Measurements from ENCODE around the gene PIGK.

The PIGK gene

DNA sequence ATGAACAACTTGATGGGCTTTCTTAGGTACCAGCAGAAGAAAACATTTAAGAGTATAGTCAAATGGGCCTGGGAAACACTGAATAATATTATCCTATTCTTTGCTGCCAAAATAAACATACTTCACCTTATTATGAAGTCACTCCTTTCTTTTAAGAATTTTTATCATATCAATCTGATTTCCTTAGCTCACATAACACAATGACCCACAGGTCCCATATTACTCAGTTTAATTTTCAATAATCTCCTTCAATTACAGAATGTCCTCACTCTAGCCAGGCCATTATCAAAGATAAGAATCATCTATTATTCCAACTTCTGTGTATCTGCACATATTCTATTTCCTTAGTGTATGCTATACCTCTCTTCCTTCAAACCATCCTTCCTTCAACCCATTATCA lies 63.0 kb downstream of the PIGK start:
- peaks cover 7% of the 10 kb centered on the region for H3K36me3 ChIP-seq (ENCODE audit: control insufficient read depth, insufficient read depth, low read length)
- no peaks in the 10 kb centered on the region for H3K9me3 ChIP-seq (ENCODE audit: control insufficient read depth, low read length)
- H3K27ac ChIP-seq (ENCODE audit: low read depth, low read length, severe bottlenecking) = no peak overlapping the region
- no peaks in the 10 kb centered on the region for H3K4me1 ChIP-seq (ENCODE audit: control insufficient read depth, insufficient read depth, low read length, poor library complexity, severe bottlenecking)
- no peak overlapping the region for H3K4me3 ChIP-seq (ENCODE audit: extremely low read depth, insufficient read depth, low read length, poor library complexity, severe bottlenecking)

DNA sequence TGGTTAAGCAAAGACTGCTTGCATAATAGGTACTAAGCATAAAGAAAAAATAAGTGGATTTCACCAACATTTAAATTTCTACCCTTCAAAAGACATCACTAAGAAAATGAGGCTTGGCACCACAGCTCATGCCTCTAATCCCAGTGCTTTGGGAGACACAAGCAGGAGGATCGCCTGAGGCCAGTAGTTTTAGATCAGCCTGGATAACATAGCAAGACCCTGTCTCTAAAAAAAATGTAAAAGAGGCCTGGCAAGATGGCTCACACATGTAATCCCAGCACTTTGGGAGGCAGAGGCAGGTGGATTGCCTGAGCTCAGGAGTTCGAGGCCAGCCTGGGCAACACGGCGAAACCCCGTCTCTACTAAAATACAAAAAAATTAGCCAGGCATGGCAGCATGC lies 73.0 kb downstream of the PIGK start:
- 93 to 97% methylated on average over 5 of the region's 5 CpGs for WGBS, 2 experiments (ENCODE audit: insufficient coverage in 2 of 2)
- H3K36me3 ChIP-seq (ENCODE audit: control insufficient read depth, insufficient read depth, low read length) = no peaks in the 10 kb centered on the region
- H3K27ac ChIP-seq (ENCODE audit: low read depth, low read length, severe bottlenecking) = no peak overlapping the region
- H3K9me3 ChIP-seq (ENCODE audit: control insufficient read depth, low read length) = no peaks in the 10 kb centered on the region
- no peak overlapping the region for H3K4me3 ChIP-seq (ENCODE audit: extremely low read depth, insufficient read depth, low read length, poor library complexity, severe bottlenecking)
- H3K4me1 ChIP-seq (ENCODE audit: control insufficient read depth, insufficient read depth, low read length, poor library complexity, severe bottlenecking) = no peaks in the 10 kb centered on the region

DNA sequence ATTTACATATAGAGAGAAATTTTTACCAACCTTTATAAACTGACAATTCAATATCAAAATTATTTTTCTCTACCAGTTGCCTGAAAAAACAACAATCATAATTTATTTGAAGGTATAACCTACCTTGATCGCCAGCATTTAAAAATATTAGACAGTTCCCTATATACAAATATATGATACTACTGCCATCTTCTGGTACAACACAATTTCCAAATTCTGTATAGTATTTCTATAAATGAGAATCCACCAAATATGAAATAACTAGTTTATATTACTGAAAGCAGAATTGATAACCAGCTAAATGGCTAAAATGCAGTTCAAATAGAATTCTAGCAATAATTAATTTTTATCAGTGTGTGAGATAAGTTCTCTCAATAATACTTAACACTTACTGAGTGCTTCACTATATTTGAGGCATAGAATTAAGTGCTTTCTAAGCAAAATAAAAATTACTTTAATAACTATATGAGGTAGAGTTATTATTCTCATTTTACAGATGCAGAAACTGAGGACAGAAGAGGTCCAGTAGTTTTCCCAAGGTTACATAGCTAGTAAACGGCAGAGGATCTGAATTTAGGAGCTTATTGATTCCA lies 75.6 kb downstream of the PIGK start:
- Histone ChIP-seq H3K27ac (ENCODE audit: low read depth, low read length, severe bottlenecking) (no peak overlapping the region), H3K4me3 (ENCODE audit: extremely low read depth, insufficient read depth, low read length, poor library complexity, severe bottlenecking) (no peak overlapping the region), H3K9me3 (ENCODE audit: control insufficient read depth, low read length) (no peaks in the 10 kb centered on the region), H3K36me3 (ENCODE audit: control insufficient read depth, insufficient read depth, low read length) (no peaks in the 10 kb centered on the region), H3K4me1 (ENCODE audit: control insufficient read depth, insufficient read depth, low read length, poor library complexity, severe bottlenecking) (no peaks in the 10 kb centered on the region)
- WGBS, 2 experiments (ENCODE audit: insufficient coverage in 2 of 2) = no CpG with 5 or more reads among the region's 2 CpGs

DNA sequence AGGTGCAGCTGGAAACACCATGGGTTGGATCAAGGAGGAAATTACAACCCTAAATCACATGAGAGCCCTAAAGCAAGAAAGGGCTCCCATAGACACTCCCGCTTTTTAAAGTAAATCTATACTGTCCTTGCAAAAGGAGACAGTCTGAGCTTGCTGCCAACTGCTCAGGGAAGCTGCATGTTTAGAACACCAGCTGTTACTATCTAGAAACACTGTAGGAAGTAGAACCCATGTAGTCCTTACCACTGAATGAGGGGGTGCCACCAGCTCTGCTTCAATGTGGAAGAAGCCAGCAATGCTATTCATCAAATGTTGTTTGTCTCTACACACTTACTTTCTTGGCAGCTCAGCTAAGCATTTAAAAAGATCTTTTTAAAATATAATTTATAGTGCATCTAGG lies 79.8 kb downstream of the PIGK start:
- Histone ChIP-seq H3K4me1 (ENCODE audit: control insufficient read depth, insufficient read depth, low read length, poor library complexity, severe bottlenecking) (no peaks in the 10 kb centered on the region), H3K27ac (ENCODE audit: low read depth, low read length, severe bottlenecking) (no peak overlapping the region), H3K9me3 (ENCODE audit: control insufficient read depth, low read length) (no peaks in the 10 kb centered on the region), H3K36me3 (ENCODE audit: control insufficient read depth, insufficient read depth, low read length) (no peaks in the 10 kb centered on the region), H3K4me3 (ENCODE audit: extremely low read depth, insufficient read depth, low read length, poor library complexity, severe bottlenecking) (no peak overlapping the region)
- WGBS, 2 experiments (ENCODE audit: insufficient coverage in 2 of 2) = 100% methylated on average over 1 of the region's 1 CpG

DNA sequence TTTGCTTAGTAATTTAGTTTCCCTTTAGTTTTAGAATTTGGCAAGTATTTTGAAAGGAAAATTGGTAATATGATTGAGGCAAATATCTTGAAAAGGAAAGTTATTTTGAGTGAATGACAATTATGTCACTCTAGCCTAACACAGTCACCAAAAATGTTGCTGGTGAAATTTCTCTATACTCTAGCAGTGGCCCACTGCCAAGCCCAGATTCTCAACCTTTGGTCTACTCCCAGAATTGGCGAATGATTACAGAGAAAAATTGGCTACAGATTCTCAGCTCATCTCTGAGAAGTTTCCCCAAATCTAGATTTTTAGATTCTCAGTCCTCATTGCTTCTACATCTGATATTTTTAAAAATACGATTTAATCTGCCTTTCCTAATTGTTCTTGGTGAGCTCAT lies 84.9 kb downstream of the PIGK start:
- Histone ChIP-seq H3K4me3 (ENCODE audit: extremely low read depth, insufficient read depth, low read length, poor library complexity, severe bottlenecking) (no peak overlapping the region), H3K4me1 (ENCODE audit: control insufficient read depth, insufficient read depth, low read length, poor library complexity, severe bottlenecking) (no peaks in the 10 kb centered on the region), H3K36me3 (ENCODE audit: control insufficient read depth, insufficient read depth, low read length) (no peaks in the 10 kb centered on the region), H3K9me3 (ENCODE audit: control insufficient read depth, low read length) (no peaks in the 10 kb centered on the region), H3K27ac (ENCODE audit: low read depth, low read length, severe bottlenecking) (no peak overlapping the region)
- 88 to 94% methylated on average over 1 to 2 of the region's 2 CpGs for WGBS, 2 experiments (ENCODE audit: insufficient coverage in 2 of 2)

DNA sequence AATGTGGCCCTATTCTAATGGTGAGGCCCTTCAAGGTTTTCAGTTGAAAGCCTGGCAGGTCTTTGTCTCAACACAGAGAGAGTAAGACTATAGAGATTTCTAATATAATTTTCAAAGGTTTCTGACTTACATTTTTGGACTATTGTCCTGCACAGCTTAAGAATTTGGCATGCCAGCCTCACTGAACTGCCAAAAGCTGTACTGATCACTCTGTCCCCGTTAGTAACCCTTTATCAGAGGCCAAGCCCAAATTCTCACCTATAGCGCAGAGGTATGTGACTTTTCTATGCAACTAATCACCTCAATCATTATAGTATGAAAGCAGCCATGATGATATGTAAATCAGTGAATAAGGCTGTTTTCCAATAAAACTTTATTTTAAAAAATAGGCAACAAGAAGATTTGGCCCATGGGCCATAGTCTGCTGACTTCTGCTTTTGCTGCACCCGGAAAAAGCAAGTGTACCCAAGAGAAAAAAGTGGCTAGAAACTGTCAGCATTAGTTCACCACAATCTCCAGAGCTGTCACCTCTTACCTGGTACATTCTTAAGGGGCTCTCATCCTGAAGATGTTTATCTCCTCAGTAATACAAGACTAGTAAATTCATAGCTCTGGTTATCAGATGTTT lies 85.4 kb downstream of the PIGK start:
- no peaks in the 10 kb centered on the region for H3K4me1 ChIP-seq (ENCODE audit: control insufficient read depth, insufficient read depth, low read length, poor library complexity, severe bottlenecking)
- H3K36me3 ChIP-seq (ENCODE audit: control insufficient read depth, insufficient read depth, low read length) = no peaks in the 10 kb centered on the region
- 100% methylated on average over 1 of the region's 3 CpGs for WGBS, 2 experiments (ENCODE audit: insufficient coverage in 2 of 2)
- H3K9me3 ChIP-seq (ENCODE audit: control insufficient read depth, low read length) = no peaks in the 10 kb centered on the region
- no peak overlapping the region for H3K4me3 ChIP-seq (ENCODE audit: extremely low read depth, insufficient read depth, low read length, poor library complexity, severe bottlenecking)
- H3K27ac ChIP-seq (ENCODE audit: low read depth, low read length, severe bottlenecking) = no peak overlapping the region

DNA sequence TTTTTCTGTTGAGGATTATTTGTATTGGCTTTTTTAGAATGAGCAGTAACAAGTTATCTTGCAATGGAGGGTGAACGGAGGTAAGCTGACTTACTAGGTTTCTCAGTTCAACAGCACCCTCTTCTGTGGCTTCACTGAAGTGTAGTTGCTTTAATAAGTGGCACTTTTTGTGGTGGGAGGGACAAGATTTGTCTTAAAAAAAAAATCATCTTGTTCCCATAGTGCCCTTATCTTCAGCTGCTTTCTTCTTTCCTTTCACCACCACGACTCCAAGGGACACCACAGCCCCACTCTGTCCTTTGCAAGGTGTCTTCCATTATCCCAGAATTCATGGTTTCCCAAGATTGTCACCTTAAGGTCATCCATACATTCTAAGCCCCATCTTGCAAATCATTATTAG lies 92.9 kb downstream of the PIGK start:
- Histone ChIP-seq H3K27ac (ENCODE audit: low read depth, low read length, severe bottlenecking) (no peak overlapping the region), H3K36me3 (ENCODE audit: control insufficient read depth, insufficient read depth, low read length) (no peaks in the 10 kb centered on the region), H3K9me3 (ENCODE audit: control insufficient read depth, low read length) (no peaks in the 10 kb centered on the region), H3K4me3 (ENCODE audit: extremely low read depth, insufficient read depth, low read length, poor library complexity, severe bottlenecking) (no peak overlapping the region), H3K4me1 (ENCODE audit: control insufficient read depth, insufficient read depth, low read length, poor library complexity, severe bottlenecking) (no peaks in the 10 kb centered on the region)
- 6 to 33% methylated on average over 1 to 2 of the region's 2 CpGs for WGBS, 2 experiments (ENCODE audit: insufficient coverage in 2 of 2)

DNA sequence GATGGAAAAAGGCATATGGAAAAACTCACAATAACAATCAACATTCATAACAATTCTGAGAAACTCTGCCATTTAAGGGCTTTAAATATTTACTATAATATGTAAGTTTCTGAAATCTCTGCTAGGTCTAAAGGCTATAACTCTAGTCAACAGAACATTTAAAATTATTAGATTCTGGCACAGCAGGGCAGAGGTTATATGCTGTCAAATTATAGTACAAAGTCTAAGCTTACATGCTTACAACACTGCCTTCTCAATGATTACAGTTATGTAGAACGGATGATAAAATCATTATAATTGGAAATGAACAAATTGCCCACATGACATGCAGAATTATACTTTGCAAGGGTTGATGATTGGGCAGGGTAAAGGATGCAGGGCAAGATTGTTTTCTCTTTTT lies 97.7 kb downstream of the PIGK start:
- Histone ChIP-seq H3K4me1 (ENCODE audit: control insufficient read depth, insufficient read depth, low read length, poor library complexity, severe bottlenecking) (no peaks in the 10 kb centered on the region), H3K9me3 (ENCODE audit: control insufficient read depth, low read length) (no peaks in the 10 kb centered on the region), H3K27ac (ENCODE audit: low read depth, low read length, severe bottlenecking) (no peak overlapping the region), H3K36me3 (ENCODE audit: control insufficient read depth, insufficient read depth, low read length) (no peaks in the 10 kb centered on the region), H3K4me3 (ENCODE audit: extremely low read depth, insufficient read depth, low read length, poor library complexity, severe bottlenecking) (no peak overlapping the region)
- no CpG with 5 or more reads among the region's 1 CpG for WGBS, 2 experiments (ENCODE audit: insufficient coverage in 2 of 2)

DNA sequence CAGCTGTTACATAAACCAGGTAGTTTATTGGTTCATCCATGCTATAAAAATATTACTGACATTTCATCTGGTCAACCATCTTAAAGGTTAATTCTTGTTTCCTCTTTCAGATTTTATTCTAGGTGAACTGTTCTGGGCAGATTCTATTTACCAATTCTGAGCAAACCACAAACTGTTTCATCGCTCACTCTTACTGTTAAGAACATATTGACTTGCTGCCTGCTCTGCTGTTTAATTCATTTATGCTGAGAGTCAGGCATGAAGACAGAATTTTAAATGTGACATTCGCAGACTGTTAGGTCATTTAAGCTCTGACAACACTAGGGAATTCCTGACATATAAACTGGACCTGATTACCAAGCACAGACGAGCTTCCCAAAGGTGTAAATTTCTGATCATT lies 98.3 kb downstream of the PIGK start:
- WGBS, 2 experiments (ENCODE audit: insufficient coverage in 2 of 2) = 78 to 80% methylated on average over 1 of the region's 3 CpGs
- H3K36me3 ChIP-seq (ENCODE audit: control insufficient read depth, insufficient read depth, low read length) = no peaks in the 10 kb centered on the region
- no peaks in the 10 kb centered on the region for H3K4me1 ChIP-seq (ENCODE audit: control insufficient read depth, insufficient read depth, low read length, poor library complexity, severe bottlenecking)
- H3K27ac ChIP-seq (ENCODE audit: low read depth, low read length, severe bottlenecking) = no peak overlapping the region
- no peak overlapping the region for H3K4me3 ChIP-seq (ENCODE audit: extremely low read depth, insufficient read depth, low read length, poor library complexity, severe bottlenecking)
- no peaks in the 10 kb centered on the region for H3K9me3 ChIP-seq (ENCODE audit: control insufficient read depth, low read length)

DNA sequence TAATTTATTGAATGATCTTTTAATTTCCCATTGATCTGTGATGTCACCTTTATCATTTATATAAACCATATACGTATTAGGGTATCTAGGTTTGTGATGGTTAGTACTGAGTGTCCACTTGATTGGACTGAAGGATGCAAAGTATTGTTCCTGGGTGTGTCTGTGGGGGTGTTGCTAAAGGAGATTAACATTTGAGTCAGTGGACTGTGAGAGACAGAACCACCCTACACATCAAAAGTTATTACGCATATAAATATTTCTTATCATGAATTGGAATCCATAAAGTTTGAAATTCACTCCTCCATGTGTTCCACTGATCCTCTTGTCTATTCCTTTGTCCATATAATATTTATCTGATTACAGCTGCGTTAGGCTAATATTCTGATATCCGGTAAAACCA lies 100.5 kb downstream of the PIGK start:
- no peak overlapping the region for H3K27ac ChIP-seq (ENCODE audit: low read depth, low read length, severe bottlenecking)
- no peaks in the 10 kb centered on the region for H3K9me3 ChIP-seq (ENCODE audit: control insufficient read depth, low read length)
- no peak overlapping the region for H3K4me3 ChIP-seq (ENCODE audit: extremely low read depth, insufficient read depth, low read length, poor library complexity, severe bottlenecking)
- no peaks in the 10 kb centered on the region for H3K4me1 ChIP-seq (ENCODE audit: control insufficient read depth, insufficient read depth, low read length, poor library complexity, severe bottlenecking)
- no peaks in the 10 kb centered on the region for H3K36me3 ChIP-seq (ENCODE audit: control insufficient read depth, insufficient read depth, low read length)
- WGBS, 2 experiments (ENCODE audit: insufficient coverage in 2 of 2) = no CpG with 5 or more reads among the region's 4 CpGs

DNA sequence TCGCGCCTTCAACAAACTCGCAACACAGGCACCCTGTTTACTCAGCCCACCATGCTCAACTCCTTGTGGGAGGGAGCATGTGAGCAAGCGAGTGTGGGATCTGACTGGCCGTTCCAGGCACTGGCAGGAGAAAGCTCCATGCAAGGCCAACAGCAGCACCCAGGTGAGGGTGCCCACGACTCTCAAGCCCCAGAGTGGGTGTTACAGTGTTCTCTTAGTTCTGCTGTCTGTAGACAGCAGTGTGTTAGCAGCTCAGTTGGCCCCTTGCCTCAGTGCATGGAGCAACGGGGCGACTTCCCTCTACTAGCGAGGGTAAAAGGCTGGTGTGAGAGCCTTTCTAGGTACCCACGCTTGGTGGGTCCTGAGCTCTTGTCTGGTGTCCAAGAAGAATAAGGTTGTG lies 114.6 kb downstream of the PIGK start:
- WGBS, 2 experiments (ENCODE audit: insufficient coverage in 2 of 2) = 88 to 94% methylated on average over 6 to 7 of the region's 10 CpGs
- Histone ChIP-seq H3K4me3 (ENCODE audit: extremely low read depth, insufficient read depth, low read length, poor library complexity, severe bottlenecking) (no peak overlapping the region), H3K27ac (ENCODE audit: low read depth, low read length, severe bottlenecking) (no peak overlapping the region), H3K4me1 (ENCODE audit: control insufficient read depth, insufficient read depth, low read length, poor library complexity, severe bottlenecking) (no peaks in the 10 kb centered on the region), H3K9me3 (ENCODE audit: control insufficient read depth, low read length) (no peaks in the 10 kb centered on the region), H3K36me3 (ENCODE audit: control insufficient read depth, insufficient read depth, low read length) (no peaks in the 10 kb centered on the region)
